ENCODE measurements around the gene ALK.

The ALK gene

DNA sequence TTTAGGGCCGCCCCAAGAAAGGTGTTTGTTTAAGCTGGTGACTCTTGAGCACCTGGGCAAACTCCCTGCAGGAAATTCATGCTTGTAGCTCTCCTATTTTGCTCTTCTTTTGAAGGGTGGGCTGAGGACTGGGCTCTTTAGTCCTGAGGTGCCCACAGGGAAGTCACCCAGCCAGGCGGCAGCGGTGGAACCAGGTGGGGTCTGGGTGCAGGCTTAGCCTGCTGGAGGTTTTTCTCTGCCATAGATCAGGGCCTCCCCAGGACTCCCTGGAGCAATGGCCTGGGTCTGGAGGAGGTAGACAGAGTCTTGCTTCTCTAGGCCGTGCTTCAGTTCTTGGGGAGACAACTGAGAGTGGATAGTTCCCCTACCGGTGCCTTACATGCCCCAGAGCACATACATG lies 706.3 kb downstream of the ALK start:
- DNase-seq: no peak

DNA sequence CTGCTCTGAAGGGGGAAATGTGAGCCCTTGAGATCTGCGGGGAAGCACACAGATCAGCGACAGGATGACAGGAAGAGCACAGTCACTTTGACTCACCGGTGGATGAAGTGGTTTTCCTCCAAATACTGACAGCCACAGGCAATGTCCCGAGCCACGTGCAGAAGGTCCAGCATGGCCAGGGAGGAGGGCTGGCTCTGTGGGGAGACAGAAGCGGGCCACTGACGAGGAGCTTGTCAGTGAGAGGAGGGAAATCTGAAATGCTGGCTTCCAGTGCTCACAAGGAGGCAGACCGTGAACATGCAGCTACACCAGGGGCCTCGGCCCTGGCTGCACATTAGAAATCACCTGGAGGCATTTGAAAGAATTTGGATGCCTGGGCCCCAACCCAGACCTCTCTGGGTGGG lies 707.5 kb downstream of the ALK start:
- DNase-seq: peak; percentile 43

GRCh38 chr2:29212009-29212408 lies 709.4 kb downstream of the ALK start:
- DNase-seq: no peak

DNA sequence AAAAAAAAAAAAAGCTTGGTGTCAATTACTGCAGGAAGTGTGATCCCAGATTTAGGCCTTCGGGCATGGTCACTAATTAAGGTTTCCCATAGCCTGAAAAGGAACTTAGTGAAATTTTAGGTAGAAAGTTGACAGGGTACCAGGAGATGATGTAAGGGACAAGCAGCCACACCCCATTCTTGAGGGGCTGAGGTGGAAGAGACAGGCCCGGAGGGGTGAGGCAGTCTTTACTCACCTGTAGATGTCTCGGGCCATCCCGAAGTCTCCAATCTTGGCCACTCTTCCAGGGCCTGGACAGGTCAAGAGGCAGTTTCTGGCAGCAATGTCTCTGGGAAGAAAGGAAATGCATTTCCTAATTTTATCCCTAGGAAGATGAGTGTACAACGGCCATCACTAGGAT lies 711.8 kb downstream of the ALK start:
- no peak for DNase-seq

- peak; percentile 23 for DNase-seq
These were observed 713.8 kb downstream of the ALK start for GRCh38 chr2:29207352-29208148.

GRCh38 chr2:29206941-29207340 lies 714.4 kb downstream of the ALK start:
- no peak for DNase-seq

GRCh38 chr2:29202819-29203495 lies 718.4 kb downstream of the ALK start:
- DNase-seq: no peak

DNA sequence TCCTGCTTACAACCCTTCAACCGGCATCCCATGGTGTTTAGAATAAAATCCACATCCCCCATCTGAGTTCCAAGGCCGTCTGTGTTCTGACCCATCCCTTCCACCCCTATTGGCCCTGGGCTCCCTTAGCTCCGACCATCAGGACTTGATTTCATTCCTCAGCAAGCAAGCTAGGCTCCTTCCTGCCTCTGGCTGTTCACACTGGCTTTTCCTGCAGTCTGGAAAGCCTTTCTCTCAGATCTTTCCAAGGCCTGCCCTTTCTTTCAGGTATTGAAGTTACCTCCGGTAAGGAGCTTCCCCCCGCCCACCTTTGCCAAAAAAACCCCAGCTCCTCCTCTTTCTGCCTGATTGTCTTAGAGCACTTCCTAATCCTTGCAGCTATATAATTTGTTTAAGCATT lies 719.4 kb downstream of the ALK start:
- DNase-seq: no peak

GRCh38 chr2:29196792-29197788 lies 724.3 kb downstream of the ALK start:
- peak; percentile 63 for DNase-seq

- peak; percentile 35 for DNase-seq
These were observed 725.6 kb downstream of the ALK start for GRCh38 chr2:29195796-29196195.

GRCh38 chr2:29193681-29194080 lies 727.7 kb downstream of the ALK start:
- peak; percentile 11 for DNase-seq

- no peak for DNase-seq
These were observed 728.3 kb downstream of the ALK start for GRCh38 chr2:29193111-29193510.

DNA sequence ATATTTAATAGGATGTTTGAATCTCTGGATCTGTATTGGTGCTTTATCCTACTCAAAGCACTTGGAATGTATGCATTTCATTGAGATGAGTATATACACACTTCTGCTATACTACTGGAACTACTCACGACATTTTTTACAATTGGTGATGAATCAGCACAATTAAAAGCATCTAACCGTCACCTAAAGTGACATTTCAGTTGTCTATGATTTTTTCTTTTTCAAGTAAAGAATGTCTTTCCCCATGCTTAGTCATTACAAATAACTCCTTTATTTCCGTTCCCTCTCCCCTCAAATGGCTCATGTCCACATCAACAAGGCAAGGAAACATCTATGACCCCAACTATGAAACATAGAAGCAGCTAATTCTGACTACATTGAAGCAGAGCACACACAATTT lies 728.9 kb downstream of the ALK start:
- peak; percentile 94 for DNase-seq

DNA sequence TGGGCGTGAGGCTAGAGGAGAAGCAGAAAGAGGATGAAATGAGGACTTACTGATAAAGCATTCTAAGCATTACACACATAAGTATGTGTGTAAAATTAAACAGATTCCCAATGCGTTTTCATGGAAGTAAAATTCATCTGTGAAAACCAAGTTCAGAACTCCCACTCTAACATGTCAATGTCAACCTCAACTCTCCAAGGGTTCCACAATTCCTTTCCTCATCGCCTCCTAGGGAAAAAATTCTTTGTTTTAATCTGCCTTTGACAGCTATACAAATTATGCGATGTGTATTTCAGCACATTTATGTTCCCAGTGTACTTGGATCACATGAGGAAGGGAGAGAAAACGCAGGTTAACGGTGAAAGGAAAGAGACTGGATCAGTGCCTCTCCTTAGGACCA lies 729.6 kb downstream of the ALK start:
- DNase-seq: no peak

GRCh38 chr2:29189052-29189451 lies 732.3 kb downstream of the ALK start:
- no peak for DNase-seq

GRCh38 chr2:29187926-29188325 lies 733.5 kb downstream of the ALK start:
- DNase-seq: peak; percentile 74

DNA sequence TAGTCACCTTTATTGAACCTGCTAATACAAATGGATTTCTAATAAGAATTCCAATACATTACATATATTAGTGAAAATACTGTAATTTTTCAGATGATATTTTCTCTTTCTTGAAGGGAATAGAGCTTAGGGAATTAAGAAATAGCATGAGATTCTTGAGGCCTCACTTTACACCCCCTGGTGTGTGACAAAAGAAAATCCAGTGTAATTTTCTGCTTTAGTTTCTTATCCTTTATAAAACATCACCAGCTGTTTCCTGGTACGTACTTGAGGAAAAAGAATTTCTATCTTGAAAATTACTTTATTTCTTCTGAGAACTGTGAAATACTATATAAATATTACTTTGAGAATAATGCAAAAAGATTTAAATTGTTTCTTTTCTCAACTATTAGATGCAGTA lies 734.6 kb downstream of the ALK start:
- no peak for DNase-seq

DNA sequence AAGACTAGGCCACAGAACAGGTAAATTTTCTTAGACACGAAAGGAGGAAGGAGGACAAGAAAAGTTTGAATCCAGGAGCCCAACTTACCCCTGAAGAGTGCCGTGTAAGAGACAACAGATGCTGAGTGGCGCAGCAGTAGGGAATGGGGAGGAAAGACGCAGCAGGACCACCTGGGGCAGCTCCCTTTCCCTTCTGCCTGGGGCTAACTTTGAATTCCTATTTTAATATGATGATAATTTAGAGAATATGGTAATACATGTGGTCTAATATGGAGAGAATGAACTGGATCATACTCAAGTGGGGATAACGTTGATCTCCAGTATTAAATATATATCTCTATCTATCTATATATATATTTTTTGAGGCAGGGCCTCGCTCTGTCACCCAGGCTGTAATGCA lies 736.9 kb downstream of the ALK start:
- DNase-seq: no peak

- DNase-seq: no peak
These were observed 738.5 kb downstream of the ALK start for GRCh38 chr2:29182920-29183319.

GRCh38 chr2:29182334-29182733 lies 739.1 kb downstream of the ALK start:
- no peak for DNase-seq

DNA sequence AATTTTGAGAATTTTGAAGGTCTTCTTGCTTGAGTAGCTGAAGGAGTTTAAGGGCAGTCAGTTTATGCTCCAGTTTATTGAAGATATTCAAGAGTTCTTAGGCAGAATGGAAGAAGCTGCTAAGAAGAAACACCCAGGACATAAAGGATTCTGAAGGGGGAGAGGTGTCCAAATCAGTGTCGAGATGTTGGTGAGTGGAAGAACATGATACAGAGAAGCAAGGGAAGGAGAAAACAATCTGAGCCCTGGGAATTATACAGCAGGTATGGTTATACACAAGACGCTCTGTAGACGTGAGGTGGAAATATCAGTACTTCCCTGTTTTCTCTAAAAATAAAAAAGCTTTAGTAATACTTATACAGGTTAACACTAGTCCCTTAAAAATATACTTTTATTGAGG lies 746.0 kb downstream of the ALK start:
- no peak for DNase-seq

DNA sequence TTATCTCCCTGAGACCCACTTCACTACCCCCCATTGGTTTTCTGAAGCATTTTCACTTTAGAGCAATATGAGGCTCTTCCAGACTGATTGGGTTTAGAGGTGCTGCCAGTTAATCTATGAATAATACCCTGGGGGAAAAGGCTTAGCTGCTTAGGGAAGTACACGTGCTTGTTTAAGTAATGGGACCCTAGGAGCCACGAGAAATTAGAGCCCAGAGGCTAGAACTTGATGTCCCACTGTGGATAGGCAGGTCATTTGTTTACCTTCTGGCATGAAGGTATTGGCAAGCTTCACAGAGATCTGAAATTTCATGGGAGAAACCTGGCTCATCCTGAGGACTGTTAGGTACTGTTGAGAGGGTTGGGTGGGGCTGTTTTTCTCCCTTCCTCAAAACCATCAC lies 746.4 kb downstream of the ALK start:
- no peak for DNase-seq

All from fibroblast of skin of right biceps (primary cell).